SK-N-MC (cell line): ENCODE data around the gene ADD1.

ENCODE experiments used
- EZH2 ChIP-seq: fragments of 200-600 bp; sonication (generic); IDR thresholded peaks from one replicate; pipeline ENCODE4 v1.6.1; 2017; ENCODE audit warnings: antibody characterized with exemption
- POLR2AphosphoS5 ChIP-seq: IDR thresholded peaks from 2 replicates; pipeline ENCODE4 v1.6.1; 2012; ENCODE audit warnings: mild to moderate bottlenecking, low read depth, low read length, borderline replicate concordance

GRCh38 chr4:2927696-2928075 is 84.0 kb downstream of the ADD1 start:
- TF ChIP-seq POLR2AphosphoS5 (no peak), EZH2 (no peak)
